HG02970 (cell line): ENCODE results near the gene CHCHD5.
"Not testable (repeated sequence)": the region's sequence is repeated elsewhere in the genome, so short reads cannot be mapped to it uniquely, and the experiment has no call there.

Experiments
- ATAC-seq: cut with Tn5 transposase; IDR thresholded peaks from one replicate; pipeline ENCODE4 v1.9.1; 2021; ENCODE audit warnings: mild to moderate bottlenecking, moderate library complexity, moderate number of reproducible peaks; ENCODE audit not compliant: unreplicated experiment, low FRiP score

CHCHD5 gene

DNA sequence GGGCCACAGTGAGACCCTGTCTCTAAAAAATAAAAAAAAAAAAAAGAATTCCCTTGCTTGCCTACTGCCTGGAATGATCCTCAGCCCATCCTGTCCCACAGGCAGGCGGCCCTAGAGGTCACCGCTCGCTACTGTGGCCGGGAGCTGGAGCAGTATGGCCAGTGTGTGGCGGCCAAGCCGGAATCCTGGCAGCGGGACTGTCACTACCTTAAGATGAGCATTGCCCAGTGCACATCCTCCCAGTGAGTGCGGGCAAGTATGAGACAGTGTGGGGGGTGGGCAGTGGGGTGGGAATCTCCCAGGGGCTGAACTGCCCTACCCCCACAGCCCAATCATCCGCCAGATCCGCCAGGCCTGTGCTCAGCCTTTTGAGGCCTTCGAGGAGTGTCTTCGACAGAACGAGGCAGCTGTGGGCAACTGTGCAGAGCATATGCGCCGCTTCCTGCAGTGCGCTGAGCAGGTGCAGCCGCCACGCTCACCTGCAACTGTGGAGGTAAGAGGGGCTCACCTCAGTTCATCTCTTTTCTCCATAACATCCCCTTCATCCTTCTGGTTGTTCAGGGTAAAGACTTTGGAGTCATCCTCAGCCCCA is 1.6 kb downstream of the CHCHD5 start:
- ATAC-seq = no peak

- ATAC-seq = no peak
These were observed 4.2 kb downstream of the CHCHD5 start for GRCh38 chr2:112588611-112589045.

DNA sequence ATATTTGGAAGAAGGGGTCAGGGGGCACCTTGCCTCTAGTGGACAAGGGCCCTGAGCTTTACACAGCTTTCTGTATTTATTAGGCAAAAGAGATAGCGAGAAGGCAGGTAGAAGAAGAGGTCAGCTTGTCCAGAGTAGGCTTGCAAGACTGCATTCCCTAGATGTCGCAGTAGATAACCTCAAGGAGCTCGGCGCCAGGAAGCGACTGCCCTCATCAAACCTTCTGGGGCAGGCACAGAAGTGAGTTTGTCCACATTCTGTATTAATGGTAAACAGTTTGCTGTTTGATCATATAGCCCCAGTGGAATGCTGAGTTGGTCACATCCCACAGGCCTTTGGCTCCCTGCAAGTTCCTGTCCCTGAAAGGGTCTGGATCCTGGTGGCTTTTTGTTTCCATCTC is 7.0 kb downstream of the CHCHD5 start:
- ATAC-seq = no peak

GRCh38 chr2:112593736-112594135 is 9.3 kb downstream of the CHCHD5 start:
- no peak for ATAC-seq

- no peak for ATAC-seq
These were observed 13.3 kb downstream of the CHCHD5 start for GRCh38 chr2:112597537-112598322.

DNA sequence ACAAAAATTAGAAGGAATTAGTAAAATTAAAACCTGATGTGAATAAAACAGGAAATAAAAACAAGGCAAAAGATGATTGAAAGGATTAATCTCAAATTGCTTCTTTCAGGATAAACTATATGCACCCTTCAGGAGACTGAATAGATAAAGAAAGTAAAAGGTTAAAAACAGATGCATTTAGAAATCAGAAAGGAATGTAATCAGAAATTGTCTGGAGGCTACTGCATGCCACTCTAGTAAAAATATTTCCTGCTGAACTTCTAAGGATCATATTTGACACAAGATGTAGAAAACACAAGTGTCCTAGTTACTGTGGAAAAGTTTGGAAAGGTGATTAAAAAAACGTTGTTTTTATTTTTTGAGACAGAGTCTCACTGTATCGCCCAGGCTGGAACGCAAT is 16.2 kb downstream of the CHCHD5 start:
- ATAC-seq = no peak

- no peak for ATAC-seq
These were observed 17.3 kb downstream of the CHCHD5 start for GRCh38 chr2:112601754-112602153.

GRCh38 chr2:112602917-112603316 is 18.5 kb downstream of the CHCHD5 start:
- ATAC-seq = no peak

DNA sequence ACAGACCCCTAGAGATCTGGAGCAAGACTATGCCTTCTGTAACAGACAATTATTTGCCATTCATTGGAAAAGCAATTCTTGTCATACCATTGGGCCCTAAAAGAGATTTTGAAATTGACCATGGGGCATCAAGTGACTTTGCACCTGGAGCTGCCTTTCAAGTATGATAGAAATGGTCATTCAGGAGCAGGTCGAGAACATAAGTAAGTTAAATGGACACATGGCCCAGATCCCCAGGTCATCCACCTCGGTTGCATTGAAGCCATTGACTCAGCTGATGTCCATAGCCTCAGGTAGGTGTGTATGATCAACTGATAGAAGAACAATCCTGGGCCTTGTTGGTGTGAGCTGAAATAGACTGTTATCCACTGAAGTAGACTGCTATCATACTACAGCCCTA is 19.3 kb downstream of the CHCHD5 start:
- ATAC-seq = no peak

- no peak for ATAC-seq
These were observed 20.5 kb downstream of the CHCHD5 start for GRCh38 chr2:112604952-112605351.

DNA sequence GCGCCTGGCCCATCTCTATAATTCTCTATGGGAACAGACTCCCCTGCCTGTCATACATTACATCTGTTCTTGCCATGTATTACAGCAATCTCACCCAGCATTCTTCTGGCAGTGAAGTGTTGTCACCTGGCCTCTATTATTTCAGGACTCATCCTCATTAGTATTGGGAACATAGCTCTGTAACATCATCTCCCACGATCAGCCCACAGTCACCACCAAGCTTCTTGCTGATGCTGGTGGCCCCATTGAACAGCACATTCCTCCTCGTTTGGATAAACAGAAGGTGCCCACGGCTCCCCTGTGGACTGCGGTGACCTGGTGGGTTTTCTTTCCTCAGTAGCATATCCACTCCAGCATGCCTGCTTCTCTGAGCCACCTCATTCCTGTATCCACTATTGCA is 21.5 kb downstream of the CHCHD5 start:
- no peak for ATAC-seq

DNA sequence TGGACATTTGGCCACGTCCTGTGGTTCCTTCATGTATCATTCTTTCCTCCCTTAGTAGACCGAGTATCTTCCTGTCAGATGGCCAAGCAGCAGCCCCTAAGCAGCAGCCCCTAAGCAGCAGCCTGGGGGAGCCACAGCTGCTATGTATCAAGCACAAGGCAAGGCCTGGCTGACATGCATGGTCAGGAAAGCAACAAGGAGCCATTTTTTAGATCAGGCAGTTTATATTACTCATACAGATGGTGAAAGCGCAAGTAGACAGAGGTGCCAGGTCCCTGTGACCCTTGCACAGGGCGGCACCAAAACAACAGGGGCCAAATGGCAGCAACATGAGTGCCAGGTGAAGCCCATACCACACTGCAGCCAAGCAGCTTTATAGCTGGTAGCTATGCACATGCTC is 22.1 kb downstream of the CHCHD5 start:
- no peak for ATAC-seq

DNA sequence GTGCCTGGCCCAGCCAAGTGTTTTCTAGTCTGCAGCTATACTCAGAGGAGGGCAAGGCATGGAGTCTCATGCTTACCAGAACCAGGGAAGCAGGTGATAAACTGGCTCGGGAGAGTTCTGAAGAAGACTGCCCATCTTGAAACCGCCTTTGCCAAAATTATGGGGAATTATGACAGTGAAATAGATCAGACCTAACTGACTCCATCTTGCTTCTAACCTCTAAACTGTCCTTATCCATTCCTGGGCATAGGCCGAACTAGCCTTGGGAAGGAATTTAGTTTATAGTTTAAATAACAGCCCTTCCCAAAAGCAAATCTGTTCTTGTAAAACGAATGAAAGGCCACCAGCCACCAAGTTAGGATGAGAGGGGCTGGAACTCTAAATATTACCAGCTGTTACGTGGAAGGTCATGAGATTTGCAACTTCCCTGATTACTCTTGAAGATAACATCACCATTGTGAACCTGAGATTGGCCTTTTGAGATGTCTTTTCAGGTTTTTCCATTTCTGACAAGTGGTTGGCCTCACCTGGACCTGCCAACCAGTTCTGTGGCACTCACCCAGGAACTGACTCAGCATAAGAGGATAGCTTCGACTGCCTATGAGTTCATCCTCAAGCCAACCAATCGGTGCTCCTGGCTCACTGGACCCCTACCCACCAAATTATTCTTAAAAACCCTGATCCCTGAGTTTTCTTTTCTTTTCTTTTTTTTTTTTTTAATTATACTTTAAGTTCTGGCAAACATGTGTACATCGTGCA is 23.4 kb downstream of the CHCHD5 start:
- ATAC-seq = no peak

- not testable (repeated sequence) for ATAC-seq
These were observed 24.9 kb downstream of the CHCHD5 start for GRCh38 chr2:112609320-112609719.

DNA sequence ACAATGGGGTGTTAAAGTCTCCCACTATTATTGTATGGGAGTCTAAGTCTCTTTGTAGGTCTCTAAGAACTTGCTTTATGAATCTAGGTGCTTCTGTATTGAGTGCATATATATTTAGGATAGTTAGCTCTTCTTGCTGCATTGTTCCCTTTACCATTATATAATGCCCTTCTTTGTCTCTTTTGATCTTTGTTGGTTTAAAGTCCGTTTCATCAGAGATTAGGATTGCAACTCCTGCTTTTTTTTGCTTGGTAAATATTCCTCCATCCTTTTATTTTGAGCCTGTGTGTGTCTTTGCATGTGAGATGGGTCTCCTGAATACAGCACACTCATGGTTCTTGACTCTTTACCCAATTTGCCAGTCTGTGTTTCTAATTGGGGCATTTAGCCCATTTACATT is 27.9 kb downstream of the CHCHD5 start:
- not testable (repeated sequence) for ATAC-seq

GRCh38 chr2:112614201-112614840 is 29.9 kb downstream of the CHCHD5 start:
- ATAC-seq = no peak

- no peak for ATAC-seq
These were observed 30.6 kb downstream of the CHCHD5 start for GRCh38 chr2:112615051-112615450.

GRCh38 chr2:112615798-112616197 is 31.4 kb downstream of the CHCHD5 start:
- ATAC-seq = not testable (repeated sequence)

DNA sequence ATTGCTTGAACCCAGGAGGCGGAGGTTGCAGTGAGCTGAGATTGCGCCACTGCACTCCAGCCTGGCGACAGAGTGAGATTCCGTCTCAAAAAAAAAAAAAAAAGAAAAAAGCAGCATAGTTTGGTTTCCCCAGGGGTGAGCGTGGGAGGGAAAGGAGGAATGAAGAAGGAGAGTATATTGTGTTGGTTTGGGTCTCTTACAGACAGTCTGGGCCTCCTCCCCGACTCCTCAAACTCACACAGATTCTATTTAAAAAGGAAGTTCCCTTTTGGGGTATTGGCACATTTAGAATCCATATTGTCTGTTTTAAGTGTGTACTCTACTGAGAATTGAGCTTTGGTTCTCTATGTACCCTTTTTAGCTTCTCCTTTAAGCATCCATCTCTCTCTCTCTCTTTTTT is 34.0 kb downstream of the CHCHD5 start:
- ATAC-seq = no peak

DNA sequence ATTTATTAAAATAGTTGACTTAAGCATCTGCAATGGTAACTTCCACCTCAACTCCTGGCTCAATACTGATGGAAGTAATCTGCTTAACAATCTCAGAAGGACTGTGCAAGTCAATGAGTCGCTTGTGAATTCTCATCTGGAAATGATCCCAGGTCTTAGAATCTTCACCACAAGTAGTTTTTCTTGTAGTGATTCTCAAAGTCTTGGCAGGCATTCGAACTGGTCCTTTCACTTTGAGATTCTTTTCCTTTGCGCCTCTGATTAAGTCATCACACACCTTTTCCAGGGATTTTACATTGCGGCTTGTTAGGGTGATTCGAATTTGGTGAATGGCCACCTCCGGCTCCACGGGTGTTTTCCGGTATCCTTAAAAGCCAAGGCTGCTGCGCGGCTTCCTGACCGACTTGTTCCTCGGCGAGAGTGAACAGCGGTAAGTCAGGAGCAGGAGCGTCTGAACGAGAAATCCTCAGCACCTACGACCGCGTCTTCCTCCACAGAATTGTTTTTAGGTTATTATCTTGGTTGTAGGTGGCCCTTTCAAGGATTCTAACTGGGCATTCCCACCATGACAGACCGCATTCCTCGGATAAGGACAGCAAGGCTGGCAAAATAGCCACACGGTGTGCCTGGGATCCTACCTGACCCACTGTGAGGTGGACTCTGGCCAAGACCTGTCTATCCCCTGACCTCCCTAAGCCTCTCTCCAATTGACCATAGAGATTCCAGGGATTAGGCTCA is 37.5 kb downstream of the CHCHD5 start:
- no peak for ATAC-seq
